NCI-H446 (cell line): Measurements from ENCODE around the gene RNF141.
A peak's percentile ranks its signal among the peaks of the same experiment; 100 is the strongest.

Source experiments
- DNase-seq, 2 experiments: peaks; one replicate each; lab custom pipeline; 2025; lab: John Stamatoyannopoulos, UW

RNF141 gene

GRCh38 chr11:10498022-10498400 is 43.0 kb downstream of the RNF141 start:
- no peak for DNase-seq

- DNase-seq, result no peak
These were observed 43.5 kb downstream of the RNF141 start for GRCh38 chr11:10497371-10498021.

GRCh38 chr11:10496296-10496936 is 44.6 kb downstream of the RNF141 start:
- no peak for DNase-seq

- no peak for DNase-seq
These were observed 45.6 kb downstream of the RNF141 start for GRCh38 chr11:10495464-10495786.

- DNase-seq, result no peak
These were observed 46.1 kb downstream of the RNF141 start for GRCh38 chr11:10494636-10495463.

GRCh38 chr11:10493041-10493663 is 47.8 kb downstream of the RNF141 start:
- DNase-seq, result no peak

GRCh38 chr11:10492084-10492483 is 48.9 kb downstream of the RNF141 start:
- DNase-seq, result no peak

GRCh38 chr11:10490398-10491241 is 50.4 kb downstream of the RNF141 start:
- DNase-seq, result no peak

- no peak for DNase-seq
These were observed 51.0 kb downstream of the RNF141 start for GRCh38 chr11:10490032-10490397.

- DNase-seq, result no peak
These were observed 51.9 kb downstream of the RNF141 start for GRCh38 chr11:10488934-10489691.

- DNase-seq, result no peak
These were observed 52.7 kb downstream of the RNF141 start for GRCh38 chr11:10488121-10488933.

- DNase-seq, result no peak
These were observed 53.9 kb downstream of the RNF141 start for GRCh38 chr11:10487002-10487647.

- DNase-seq, result no peak
These were observed 54.7 kb downstream of the RNF141 start for GRCh38 chr11:10486161-10486840.

- no peak for DNase-seq
These were observed 55.3 kb downstream of the RNF141 start for GRCh38 chr11:10485646-10486045.

GRCh38 chr11:10484461-10485180 is 56.4 kb downstream of the RNF141 start:
- DNase-seq, result no peak

- DNase-seq, result peak in 1 of 2 experiments; percentile 65
These were observed 57.4 kb downstream of the RNF141 start for GRCh38 chr11:10483584-10483983.

- no peak for DNase-seq
These were observed 57.8 kb downstream of the RNF141 start for GRCh38 chr11:10483174-10483573.

- no peak for DNase-seq
These were observed 59.2 kb downstream of the RNF141 start for GRCh38 chr11:10481560-10482349.
